Measurements from ENCODE around the gene RBMS3. TPM values are rescaled to one million over a fixed set of nuclear protein-coding genes. Genes with fewer than 3 reads are reported as not detected.

Gene RBMS3
- total RNA-seq, 4 donors from 2014 or later, result 3.8 to 18.7 (median 14.6) TPM

- no peak for TF ChIP-seq POLR2AphosphoS5 (IDR thresholded peaks at IDR 0.05)
- no peak for TF ChIP-seq EP300 (IDR thresholded peaks at IDR 0.05; ENCODE audit: low read depth)
- TF ChIP-seq, protein P1, sequence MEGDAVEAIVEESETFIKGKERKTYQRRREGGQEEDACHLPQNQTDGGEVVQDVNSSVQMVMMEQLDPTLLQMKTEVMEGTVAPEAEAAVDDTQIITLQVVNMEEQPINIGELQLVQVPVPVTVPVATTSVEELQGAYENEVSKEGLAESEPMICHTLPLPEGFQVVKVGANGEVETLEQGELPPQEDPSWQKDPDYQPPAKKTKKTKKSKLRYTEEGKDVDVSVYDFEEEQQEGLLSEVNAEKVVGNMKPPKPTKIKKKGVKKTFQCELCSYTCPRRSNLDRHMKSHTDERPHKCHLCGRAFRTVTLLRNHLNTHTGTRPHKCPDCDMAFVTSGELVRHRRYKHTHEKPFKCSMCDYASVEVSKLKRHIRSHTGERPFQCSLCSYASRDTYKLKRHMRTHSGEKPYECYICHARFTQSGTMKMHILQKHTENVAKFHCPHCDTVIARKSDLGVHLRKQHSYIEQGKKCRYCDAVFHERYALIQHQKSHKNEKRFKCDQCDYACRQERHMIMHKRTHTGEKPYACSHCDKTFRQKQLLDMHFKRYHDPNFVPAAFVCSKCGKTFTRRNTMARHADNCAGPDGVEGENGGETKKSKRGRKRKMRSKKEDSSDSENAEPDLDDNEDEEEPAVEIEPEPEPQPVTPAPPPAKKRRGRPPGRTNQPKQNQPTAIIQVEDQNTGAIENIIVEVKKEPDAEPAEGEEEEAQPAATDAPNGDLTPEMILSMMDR (IDR thresholded peaks at IDR 0.05), result no peak
- no peak for TF ChIP-seq POLR2A (IDR thresholded peaks at IDR 0.05)
- H3K36me3 ChIP-seq, result no peaks in the 10 kb centered on the region
- no peaks in the 10 kb centered on the region for H3K9me3 ChIP-seq
- no peak for DNase-seq
- peaks cover 0 to 7% (median 0%) of the 10 kb centered on the region in 4 donors for H3K4me1 ChIP-seq
- 88 to 89% methylated on average over 1 of the region's 1 CpG for WGBS, 2 donors (ENCODE audit: low coverage in 1 of 2)
- intact Hi-C loops (cut with DNase I; ENCODE audit: low total_unique reads) (no loop called here), in situ Hi-C loops (cut with MboI; ENCODE audit: low pct_ligation_motif_present in 1 of 4, low pct_unique_long_range_greater_than_20kb in 1 of 4, low sequenced_read_pairs in 3 of 4) (no loop called here)
- H3K27ac ChIP-seq, result no peak overlapping the region
- H3K27me3 ChIP-seq, result no peaks in the 10 kb centered on the region
- H3K4me3 ChIP-seq, result no peak overlapping the region
Observed at GRCh38 chr3:29544701-29545363, 264.0 kb downstream of the RBMS3 start.

- in situ Hi-C loops (cut with MboI; ENCODE audit: low pct_ligation_motif_present in 1 of 4, low pct_unique_long_range_greater_than_20kb in 1 of 4, low sequenced_read_pairs in 3 of 4) (no loop called here), intact Hi-C loops (cut with DNase I; ENCODE audit: low total_unique reads) (no loop called here)
- Histone ChIP-seq H3K4me3 (no peak overlapping the region), H3K9me3 (no peaks in the 10 kb centered on the region), H3K4me1 (peaks cover 0 to 7% (median 0%) of the 10 kb centered on the region in 4 donors), H3K27me3 (no peaks in the 10 kb centered on the region), H3K36me3 (no peaks in the 10 kb centered on the region), H3K27ac (no peak overlapping the region)
- TF ChIP-seq POLR2A (IDR thresholded peaks at IDR 0.05) (no peak), EP300 (IDR thresholded peaks at IDR 0.05; ENCODE audit: low read depth) (no peak), POLR2AphosphoS5 (IDR thresholded peaks at IDR 0.05) (no peak)
- TF ChIP-seq, protein P1 (IDR thresholded peaks at IDR 0.05), result no peak
- DNase-seq, result no peak
Observed at GRCh38 chr3:29545615-29546014, 264.7 kb downstream of the RBMS3 start.

- intact Hi-C loops (cut with DNase I; ENCODE audit: low total_unique reads), result no loop called here
- no peak for DNase-seq
- Histone ChIP-seq H3K27me3 (no peaks in the 10 kb centered on the region), H3K27ac (no peak overlapping the region), H3K4me1 (peaks cover 0 to 10% (median 1%) of the 10 kb centered on the region in 4 donors), H3K36me3 (no peaks in the 10 kb centered on the region), H3K4me3 (no peak overlapping the region), H3K9me3 (no peaks in the 10 kb centered on the region)
- in situ Hi-C loops (cut with MboI; ENCODE audit: low pct_ligation_motif_present in 1 of 4, low pct_unique_long_range_greater_than_20kb in 1 of 4, low sequenced_read_pairs in 3 of 4), result no loop called here
- no peak for TF ChIP-seq EP300 (IDR thresholded peaks at IDR 0.05; ENCODE audit: low read depth)
- 48 to 51% methylated on average over 3 of the region's 3 CpGs for WGBS, 2 donors (ENCODE audit: low coverage in 1 of 2)
Observed at GRCh38 chr3:29552051-29552450, 271.2 kb downstream of the RBMS3 start.

DNA sequence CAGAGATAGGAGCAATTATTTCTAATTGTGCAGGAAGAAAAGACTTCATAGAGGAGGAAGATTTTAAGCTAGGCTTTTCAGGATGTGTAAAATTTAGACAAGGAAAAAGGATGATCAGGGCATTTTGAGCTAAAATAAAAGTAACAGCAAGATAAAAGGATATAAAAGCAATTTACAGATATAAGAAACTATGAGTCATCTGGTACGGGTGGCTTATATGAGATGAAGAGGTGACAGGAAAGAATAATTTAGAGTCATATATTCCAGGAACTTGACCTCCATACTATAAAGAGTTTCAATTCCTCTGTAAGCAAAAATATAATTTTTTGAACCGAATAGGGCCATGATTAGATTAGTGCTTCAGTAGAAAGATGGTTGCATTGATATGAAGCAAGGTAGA is 273.7 kb downstream of the RBMS3 start:
- Histone ChIP-seq H3K9me3 (no peaks in the 10 kb centered on the region), H3K27me3 (no peaks in the 10 kb centered on the region), H3K4me3 (no peak overlapping the region), H3K4me1 (peaks cover 0 to 10% (median 1%) of the 10 kb centered on the region in 4 donors), H3K27ac (no peak overlapping the region), H3K36me3 (no peaks in the 10 kb centered on the region)
- no peak for DNase-seq
- intact Hi-C loops (cut with DNase I; ENCODE audit: low total_unique reads) (no loop called here), in situ Hi-C loops (cut with MboI; ENCODE audit: low pct_ligation_motif_present in 1 of 4, low pct_unique_long_range_greater_than_20kb in 1 of 4, low sequenced_read_pairs in 3 of 4) (no loop called here)
- whole genome bisulfite sequencing, 2 donors (ENCODE audit: low coverage in 1 of 2), result 50 to 68% methylated on average over 2 of the region's 2 CpGs
- TF ChIP-seq EP300 (IDR thresholded peaks at IDR 0.05; ENCODE audit: low read depth) (no peak), POLR2AphosphoS5 (IDR thresholded peaks at IDR 0.05) (no peak), POLR2A (IDR thresholded peaks at IDR 0.05) (no peak)
- TF ChIP-seq, protein P1 (IDR thresholded peaks at IDR 0.05), result no peak

- no peak for TF ChIP-seq POLR2A (IDR thresholded peaks at IDR 0.05)
- TF ChIP-seq, protein P1 (IDR thresholded peaks at IDR 0.05), result no peak
- no peak for TF ChIP-seq EP300 (IDR thresholded peaks at IDR 0.05; ENCODE audit: low read depth)
- TF ChIP-seq POLR2AphosphoS5 (IDR thresholded peaks at IDR 0.05), result no peak
- H3K4me1 ChIP-seq, result peaks cover 0 to 10% (median 1%) of the 10 kb centered on the region in 4 donors
- in situ Hi-C loops (cut with MboI; ENCODE audit: low pct_ligation_motif_present in 1 of 4, low pct_unique_long_range_greater_than_20kb in 1 of 4, low sequenced_read_pairs in 3 of 4) (no loop called here), intact Hi-C loops (cut with DNase I; ENCODE audit: low total_unique reads) (no loop called here)
- H3K27ac ChIP-seq, result no peak overlapping the region
- WGBS, 2 donors (ENCODE audit: low coverage in 1 of 2), result 93 to 97% methylated on average over 2 of the region's 2 CpGs
- H3K27me3 ChIP-seq, result no peaks in the 10 kb centered on the region
- no peak for DNase-seq
- H3K4me3 ChIP-seq, result no peak overlapping the region
- no peaks in the 10 kb centered on the region for H3K36me3 ChIP-seq
- no peaks in the 10 kb centered on the region for H3K9me3 ChIP-seq
Observed at GRCh38 chr3:29555590-29555989, 274.7 kb downstream of the RBMS3 start.
